NCI-H526 treated with DMSO at 0.1 percent for 48 hours (cell line): Measurements from ENCODE around the gene EPS8L3.
"Not testable (repeated sequence)": the region's sequence is repeated elsewhere in the genome, so short reads cannot be mapped to it uniquely, and the experiment has no call there.

Experiments used
- DNase-seq: peaks from one replicate; lab custom pipeline; 2025; lab: John Stamatoyannopoulos, UW

EPS8L3 gene

GRCh38 chr1:109708949-109709348 lies 54.8 kb downstream of the EPS8L3 start:
- DNase-seq = not testable (repeated sequence)

GRCh38 chr1:109705411-109705810 lies 58.3 kb downstream of the EPS8L3 start:
- DNase-seq = no peak

- DNase-seq = no peak
These were observed 59.5 kb downstream of the EPS8L3 start for GRCh38 chr1:109704173-109704572.

- not testable (repeated sequence) for DNase-seq
These were observed 60.8 kb downstream of the EPS8L3 start for GRCh38 chr1:109702940-109703339.
